ENCODE measurements around the gene CEP120. TPM values are rescaled to one million over a fixed set of nuclear protein-coding genes. Genes with fewer than 3 reads are reported as not detected.
"Not testable (repeated sequence)": the region's sequence is repeated elsewhere in the genome, so short reads cannot be mapped to it uniquely, and the experiment has no call there.

CEP120 gene
- total RNA-seq, result 29.8 and 32.5 TPM in 2 replicates

DNA sequence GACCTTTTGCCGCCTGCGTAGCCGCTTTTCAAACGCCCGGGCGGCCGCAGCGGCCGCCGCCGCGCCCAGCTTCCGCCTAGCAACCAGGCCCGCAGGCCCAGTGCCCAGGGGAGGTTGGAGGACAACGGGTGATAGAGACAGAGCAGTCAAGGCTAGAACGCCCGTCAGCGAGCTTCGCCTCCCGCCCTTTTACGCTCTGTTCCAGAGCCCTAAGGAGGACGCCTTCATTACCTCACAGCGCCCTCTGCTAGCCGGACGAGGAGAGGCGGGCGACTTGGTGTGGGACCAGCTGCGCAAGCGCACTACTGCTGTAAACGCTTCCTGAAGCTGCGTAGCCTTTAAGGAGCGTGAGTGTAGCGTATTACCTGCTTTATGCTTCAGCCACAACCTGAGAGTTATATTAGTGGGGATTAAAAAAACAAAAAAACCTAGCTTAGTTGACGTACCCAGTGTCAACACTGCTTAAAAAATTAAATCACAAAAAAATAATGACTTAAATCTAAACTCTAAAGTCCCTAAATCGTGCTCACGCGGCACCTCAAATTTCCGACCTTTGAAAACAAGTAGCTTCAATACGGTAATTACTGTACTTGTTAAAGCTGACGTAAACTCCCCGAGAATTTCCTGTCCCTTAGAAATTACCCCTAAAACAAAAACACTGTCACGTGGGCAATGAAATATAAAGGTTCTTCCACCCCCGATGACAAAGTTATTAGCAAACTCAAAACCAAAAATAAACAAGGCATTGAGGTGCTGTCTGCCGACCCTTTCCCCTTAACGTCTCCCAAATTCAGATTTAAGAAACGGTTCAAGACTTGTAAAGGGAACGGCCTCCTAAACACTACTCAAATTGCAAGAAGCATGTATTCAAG, at the start of gene CEP120:
Gene CEP120 (minus strand): TSS at position 126 of the 872 bp plus-strand sequence. CDS start 405 bp downstream, outside the sequence.
- no peak within 1 kb of the TSS for H3K4me3 Mint-ChIP-seq
- no peaks in the 10 kb centered on the region for H3K27me3 Mint-ChIP-seq (ENCODE audit: insufficient read depth)
- peak within 1 kb of the TSS; percentile 69 for H3K27ac Mint-ChIP-seq
- no peaks in the 10 kb centered on the region for H3K9me3 Mint-ChIP-seq
- peak; percentile 96 for DNase-seq (ENCODE audit: low spot score)
- peaks cover 20% of the 10 kb centered on the region for H3K4me1 Mint-ChIP-seq (ENCODE audit: low read depth)
- intact Hi-C loops (cut with micrococcal nuclease), result loop anchor here (1.0 to 10.0 kb wide), 8 partner anchors 16 to 649 kb away; partner anchors contain the start of genes CSNK1G3 and SNX2
- H3K36me3 Mint-ChIP-seq (ENCODE audit: low read depth), result peaks cover 8% of the 10 kb centered on the region

DNA sequence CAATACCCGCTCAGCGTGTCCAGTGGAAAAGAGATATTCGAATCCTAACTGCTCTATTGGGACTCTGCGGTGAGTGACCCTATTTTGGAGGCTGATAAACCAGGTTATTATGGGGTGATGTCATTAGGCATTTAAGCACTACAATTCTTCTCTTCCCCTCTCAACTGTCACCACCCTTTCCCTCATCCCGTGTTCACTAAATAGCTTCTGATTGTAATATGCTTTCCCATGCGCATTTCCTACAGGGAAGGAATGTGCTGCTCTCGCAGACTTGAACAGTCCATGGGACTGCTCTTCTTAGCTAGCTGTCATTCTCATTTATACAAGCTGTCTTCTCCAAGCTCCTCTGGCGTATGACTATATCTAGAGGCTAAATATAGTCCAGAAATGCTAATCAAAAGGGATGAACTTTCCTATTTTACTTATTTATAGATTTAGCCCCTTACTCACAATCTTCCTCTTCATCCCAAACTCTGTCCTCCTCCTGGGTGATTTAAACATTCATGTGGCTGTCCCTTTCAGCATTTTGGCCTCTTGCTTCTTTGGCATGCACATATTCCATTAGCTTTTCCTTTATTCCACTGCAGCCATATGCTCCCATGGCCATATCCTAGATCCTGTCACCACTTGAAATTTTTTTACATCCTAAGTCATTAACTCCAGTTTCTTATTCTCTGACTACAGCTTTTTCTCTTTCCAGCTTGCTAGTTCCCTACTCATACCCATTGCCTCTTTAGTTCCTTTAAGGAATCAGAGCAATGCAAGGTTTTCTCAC, 49.1 kb upstream of the CEP120 start:
- intact Hi-C loops (cut with micrococcal nuclease), result no loop called here
- no peaks in the 10 kb centered on the region for H3K36me3 Mint-ChIP-seq (ENCODE audit: low read depth)
- no peak for DNase-seq (ENCODE audit: low spot score)
- H3K27me3 Mint-ChIP-seq (ENCODE audit: insufficient read depth), result peaks cover 17% of the 10 kb centered on the region
- H3K4me1 Mint-ChIP-seq (ENCODE audit: low read depth), result no peaks in the 10 kb centered on the region
- no peak overlapping the region for H3K27ac Mint-ChIP-seq
- H3K9me3 Mint-ChIP-seq, result peaks cover 24% of the 10 kb centered on the region
- no peak overlapping the region for H3K4me3 Mint-ChIP-seq

DNA sequence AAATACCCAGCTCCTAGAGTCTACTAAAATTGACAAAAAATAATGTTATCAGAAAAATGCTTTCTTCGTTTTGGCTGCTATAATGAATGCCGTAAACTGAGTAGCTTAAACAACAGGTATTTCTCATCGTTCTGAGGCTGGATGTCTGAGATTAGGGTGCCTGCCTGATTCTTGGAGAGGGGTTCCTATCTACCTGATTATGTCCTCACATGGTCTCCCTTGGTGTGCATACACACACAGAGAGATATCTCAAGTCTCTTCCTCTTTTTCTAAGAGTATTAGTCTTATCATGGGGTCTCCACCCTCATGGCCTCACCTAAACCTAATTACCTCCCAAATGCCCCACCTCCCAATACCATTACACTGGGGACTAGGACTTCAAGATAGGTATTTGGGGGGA, 48.2 kb upstream of the CEP120 start:
- Mint-ChIP-seq H3K36me3 (ENCODE audit: low read depth) (no peaks in the 10 kb centered on the region), H3K4me1 (ENCODE audit: low read depth) (no peaks in the 10 kb centered on the region), H3K27ac (no peak overlapping the region), H3K9me3 (peaks cover 28% of the 10 kb centered on the region), H3K4me3 (no peak overlapping the region), H3K27me3 (ENCODE audit: insufficient read depth) (peaks cover 9% of the 10 kb centered on the region)
- intact Hi-C loops (cut with micrococcal nuclease), result no loop called here
- no peak for DNase-seq (ENCODE audit: low spot score)

DNA sequence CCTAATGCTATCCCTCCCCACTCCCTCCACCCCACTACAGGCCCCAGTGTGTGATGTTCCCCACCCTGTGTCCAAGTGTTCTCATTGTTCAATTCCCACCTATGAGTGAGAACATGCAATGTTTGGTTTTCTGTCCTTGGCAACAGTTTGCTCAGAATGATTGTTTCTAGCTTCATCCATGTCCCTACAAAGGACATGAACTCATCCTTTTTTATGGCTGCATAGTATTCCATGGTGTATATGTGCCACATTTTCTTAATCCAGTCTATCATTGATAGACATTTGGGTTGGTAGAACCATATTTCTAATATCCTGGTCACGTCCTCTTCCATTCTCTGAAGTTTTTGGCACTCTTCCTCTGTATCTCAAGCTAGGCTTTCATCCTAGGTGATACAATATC, 43.6 kb upstream of the CEP120 start:
- H3K36me3 Mint-ChIP-seq (ENCODE audit: low read depth); DNase-seq (ENCODE audit: low spot score); H3K27ac Mint-ChIP-seq; H3K4me1 Mint-ChIP-seq (ENCODE audit: low read depth); intact Hi-C loops (cut with micrococcal nuclease); H3K4me3 Mint-ChIP-seq; H3K27me3 Mint-ChIP-seq (ENCODE audit: insufficient read depth): not testable (repeated sequence)
- H3K9me3 Mint-ChIP-seq, result peaks cover 28% of the 10 kb centered on the region

DNA sequence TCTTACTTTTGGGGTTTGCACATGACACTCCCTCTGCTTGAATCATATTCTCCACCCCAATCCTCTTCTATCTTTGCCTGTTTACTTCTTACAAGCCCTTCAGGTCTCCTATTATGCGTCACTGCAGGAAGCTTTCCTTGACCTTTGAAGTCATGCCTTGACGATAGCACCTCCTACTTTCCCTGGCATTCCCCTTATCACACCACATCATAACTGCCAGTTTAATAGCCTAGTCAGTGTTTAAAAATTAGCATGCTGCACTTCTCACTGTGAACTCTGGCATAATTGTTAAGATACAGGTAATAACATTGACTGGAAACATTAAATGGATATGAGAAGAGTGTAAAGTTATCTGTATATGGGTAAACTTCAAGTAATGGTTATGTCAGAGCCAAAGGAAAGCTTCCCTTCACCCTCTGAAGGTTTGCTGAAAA, 37.1 kb upstream of the CEP120 start:
- H3K27me3 Mint-ChIP-seq (ENCODE audit: insufficient read depth), result no peaks in the 10 kb centered on the region

DNA sequence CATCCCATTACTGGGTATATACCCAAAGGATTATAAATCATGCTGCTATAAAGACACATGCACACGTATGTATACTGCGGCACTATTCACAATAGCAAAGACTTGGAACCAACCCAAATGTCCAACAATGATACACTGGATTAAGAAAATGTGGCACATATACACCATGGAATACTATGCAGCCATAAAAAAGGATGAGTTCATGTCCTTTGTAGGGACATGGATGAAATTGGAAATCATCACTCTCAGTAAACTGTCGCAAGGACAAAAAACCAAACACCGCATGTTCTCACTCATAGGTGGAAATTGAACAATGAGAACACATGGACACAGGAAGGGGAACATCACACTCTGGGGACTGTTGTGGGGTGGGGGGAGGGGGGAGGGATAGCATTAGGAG, 35.8 kb upstream of the CEP120 start:
- H3K9me3 Mint-ChIP-seq; H3K27ac Mint-ChIP-seq; DNase-seq (ENCODE audit: low spot score); H3K4me3 Mint-ChIP-seq; intact Hi-C loops (cut with micrococcal nuclease); H3K36me3 Mint-ChIP-seq (ENCODE audit: low read depth); H3K27me3 Mint-ChIP-seq (ENCODE audit: insufficient read depth): not testable (repeated sequence)
- H3K4me1 Mint-ChIP-seq (ENCODE audit: low read depth), result peaks cover 11% of the 10 kb centered on the region

More for the DNA sequence above, 37.1 kb upstream of the CEP120 start:
- H3K4me3 Mint-ChIP-seq, result peak overlapping the region; percentile 1
- H3K4me1 Mint-ChIP-seq (ENCODE audit: low read depth), result peaks cover 11% of the 10 kb centered on the region
- peaks cover 6% of the 10 kb centered on the region for H3K36me3 Mint-ChIP-seq (ENCODE audit: low read depth)
- H3K9me3 Mint-ChIP-seq, result peaks cover 4% of the 10 kb centered on the region
- DNase-seq (ENCODE audit: low spot score), result no peak
- peak overlapping the region; percentile 85 for H3K27ac Mint-ChIP-seq
- intact Hi-C loops (cut with micrococcal nuclease), result loop anchor here (1.0 kb wide), 5 partner anchors 12 to 89 kb away; partner anchors contain the start of genes CEP120 and CSNK1G3

DNA sequence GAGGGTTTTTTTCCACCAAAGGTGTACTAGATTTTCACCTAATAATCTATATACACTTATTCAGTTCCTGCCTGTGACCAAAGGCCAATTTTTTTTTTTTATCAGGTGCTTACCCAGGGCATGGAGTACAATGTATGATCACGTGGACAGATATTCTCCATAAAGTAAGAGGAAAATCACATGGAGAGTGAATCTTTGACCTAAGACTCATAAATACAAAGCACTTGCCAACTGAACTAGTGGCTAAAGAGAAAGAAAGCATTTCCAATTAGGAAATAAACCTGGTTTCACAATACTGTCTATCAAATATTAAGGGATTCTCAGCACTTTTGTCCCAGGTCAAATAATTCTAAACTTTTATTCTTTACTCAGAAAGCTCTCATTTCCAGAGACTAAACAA, 33.0 kb upstream of the CEP120 start:
- Mint-ChIP-seq H3K27me3 (ENCODE audit: insufficient read depth) (peaks cover 2% of the 10 kb centered on the region), H3K9me3 (peaks cover 4% of the 10 kb centered on the region), H3K27ac (no peak overlapping the region), H3K4me1 (ENCODE audit: low read depth) (peaks cover 11% of the 10 kb centered on the region), H3K36me3 (ENCODE audit: low read depth) (peaks cover 6% of the 10 kb centered on the region), H3K4me3 (no peak overlapping the region)
- DNase-seq (ENCODE audit: low spot score), result no peak
- intact Hi-C loops (cut with micrococcal nuclease), result no loop called here

DNA sequence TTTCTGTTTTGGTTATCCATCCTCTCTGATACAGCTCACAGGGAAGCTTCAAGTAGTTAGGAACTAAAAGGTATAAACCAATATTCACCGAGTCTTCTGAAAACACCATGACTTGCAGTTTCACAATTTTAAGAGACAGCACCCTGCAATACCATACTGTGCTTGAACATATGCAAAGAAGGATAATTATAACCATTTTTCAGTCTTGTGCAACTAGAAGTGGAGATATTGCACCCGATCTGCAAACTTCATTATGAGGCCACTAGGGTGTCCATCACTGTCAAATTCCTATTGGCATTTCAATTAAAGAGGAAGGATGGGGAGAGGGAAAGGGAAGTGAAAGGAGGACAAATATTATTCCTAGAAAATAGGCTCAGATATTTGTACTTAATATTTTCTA, 32.4 kb upstream of the CEP120 start:
- Mint-ChIP-seq H3K4me1 (ENCODE audit: low read depth) (peaks cover 9% of the 10 kb centered on the region), H3K4me3 (no peak overlapping the region), H3K27me3 (ENCODE audit: insufficient read depth) (peaks cover 2% of the 10 kb centered on the region), H3K36me3 (ENCODE audit: low read depth) (peaks cover 5% of the 10 kb centered on the region), H3K9me3 (peaks cover 4% of the 10 kb centered on the region), H3K27ac (no peak overlapping the region)
- intact Hi-C loops (cut with micrococcal nuclease), result no loop called here
- DNase-seq (ENCODE audit: low spot score), result no peak

DNA sequence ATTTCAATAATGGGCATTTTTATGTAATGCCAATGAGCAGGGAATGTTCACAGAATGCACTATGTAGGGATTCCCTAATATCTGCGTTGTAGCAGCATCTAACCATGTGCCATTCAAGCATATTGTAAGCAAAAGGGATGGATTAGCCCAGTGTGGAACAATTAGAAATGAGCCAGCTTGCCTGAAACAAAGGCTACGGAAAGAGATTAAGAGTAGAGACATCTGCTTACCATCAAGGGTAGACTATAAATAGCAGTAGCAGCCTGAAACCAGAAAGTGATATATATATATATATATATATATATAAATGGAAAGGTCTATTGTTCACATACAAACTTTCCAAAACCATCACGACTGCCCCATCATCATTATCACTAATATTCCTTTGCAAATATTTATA, 31.9 kb upstream of the CEP120 start:
- Mint-ChIP-seq H3K9me3 (peaks cover 2% of the 10 kb centered on the region), H3K36me3 (ENCODE audit: low read depth) (peaks cover 1% of the 10 kb centered on the region), H3K4me3 (no peak overlapping the region), H3K27me3 (ENCODE audit: insufficient read depth) (peaks cover 4% of the 10 kb centered on the region), H3K4me1 (ENCODE audit: low read depth) (peaks cover 5% of the 10 kb centered on the region), H3K27ac (no peak overlapping the region)
- intact Hi-C loops (cut with micrococcal nuclease), result no loop called here
- no peak for DNase-seq (ENCODE audit: low spot score)

DNA sequence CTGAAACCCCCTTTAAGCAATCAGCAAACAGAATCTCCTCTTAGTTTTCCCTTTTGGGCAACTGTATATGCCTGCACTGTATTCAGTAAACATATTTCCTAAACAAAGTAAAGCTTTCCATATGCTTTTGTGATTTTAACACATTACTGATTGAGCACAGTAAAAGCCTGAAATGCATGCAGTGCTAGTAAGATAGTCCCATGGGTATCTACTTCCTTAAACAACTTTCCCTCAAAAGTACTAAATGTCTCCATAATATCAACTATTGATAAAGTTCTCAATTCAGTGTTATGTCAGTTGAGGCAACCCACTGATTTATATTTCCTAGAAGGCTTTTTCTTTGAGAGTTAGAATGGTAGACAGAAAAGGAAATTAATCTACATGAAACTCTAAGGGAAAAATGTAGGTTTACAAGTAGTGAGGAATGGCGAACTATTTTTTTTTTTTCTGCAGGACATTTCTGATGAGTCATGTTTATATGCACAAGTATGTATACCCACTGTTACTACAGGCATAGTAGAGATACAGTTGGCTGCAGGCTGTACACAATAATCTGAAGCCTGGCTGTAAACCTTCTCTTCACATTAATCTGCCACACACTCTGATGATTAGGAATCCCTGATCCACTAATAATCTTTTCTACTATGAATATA, 31.2 kb upstream of the CEP120 start:
- no peak overlapping the region for H3K27ac Mint-ChIP-seq
- H3K27me3 Mint-ChIP-seq (ENCODE audit: insufficient read depth), result peaks cover 5% of the 10 kb centered on the region
- H3K4me3 Mint-ChIP-seq, result no peak overlapping the region
- no peaks in the 10 kb centered on the region for H3K36me3 Mint-ChIP-seq (ENCODE audit: low read depth)
- intact Hi-C loops (cut with micrococcal nuclease), result no loop called here
- no peak for DNase-seq (ENCODE audit: low spot score)
- H3K4me1 Mint-ChIP-seq (ENCODE audit: low read depth), result peaks cover 9% of the 10 kb centered on the region
- no peaks in the 10 kb centered on the region for H3K9me3 Mint-ChIP-seq

DNA sequence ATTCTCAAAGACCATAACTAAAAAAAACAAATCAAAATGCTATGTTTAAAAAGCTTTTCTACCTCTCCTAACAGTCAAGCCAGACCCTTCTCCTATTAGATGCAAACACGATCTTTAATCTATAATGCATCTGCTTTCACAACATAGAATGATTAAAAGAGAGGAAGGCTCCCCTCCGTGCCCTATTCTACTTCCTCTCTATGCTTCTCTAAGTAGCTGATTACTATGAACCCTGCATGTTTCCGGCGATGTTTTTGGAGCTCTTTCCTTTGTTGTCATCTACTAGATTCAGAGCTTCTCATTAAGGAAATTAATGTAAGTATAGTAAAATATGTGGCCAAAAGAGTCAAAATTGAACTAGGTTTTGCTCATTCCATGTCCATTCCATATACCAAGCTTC, 29.2 kb upstream of the CEP120 start:
- no peak for DNase-seq (ENCODE audit: low spot score)
- Mint-ChIP-seq H3K4me3 (no peak overlapping the region), H3K36me3 (ENCODE audit: low read depth) (no peaks in the 10 kb centered on the region), H3K27me3 (ENCODE audit: insufficient read depth) (peaks cover 5% of the 10 kb centered on the region), H3K9me3 (no peaks in the 10 kb centered on the region), H3K27ac (no peak overlapping the region), H3K4me1 (ENCODE audit: low read depth) (peaks cover 28% of the 10 kb centered on the region)
- intact Hi-C loops (cut with micrococcal nuclease), result no loop called here

DNA sequence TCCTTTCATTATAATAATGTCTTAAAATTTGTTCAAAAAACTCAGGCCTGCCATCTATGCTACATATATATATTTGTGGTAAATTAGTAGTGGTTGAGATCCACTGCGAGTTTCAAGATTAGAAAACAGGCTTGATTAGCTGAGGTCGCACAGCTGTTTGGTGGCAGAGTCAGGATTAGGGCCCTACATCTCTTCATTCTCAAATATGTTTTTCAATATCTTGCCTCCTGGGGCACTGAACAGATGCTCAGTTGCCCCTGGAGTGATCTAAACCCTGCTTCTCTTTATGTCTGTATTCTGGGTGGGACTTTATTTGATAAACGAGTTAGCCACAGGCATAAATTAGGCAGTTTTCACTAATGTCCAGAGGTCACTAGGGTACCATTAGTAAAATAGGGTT, 27.8 kb upstream of the CEP120 start:
- intact Hi-C loops (cut with micrococcal nuclease), result no loop called here
- Mint-ChIP-seq H3K4me3 (no peak overlapping the region), H3K27me3 (ENCODE audit: insufficient read depth) (peaks cover 5% of the 10 kb centered on the region), H3K27ac (no peak overlapping the region), H3K9me3 (no peaks in the 10 kb centered on the region), H3K36me3 (ENCODE audit: low read depth) (no peaks in the 10 kb centered on the region), H3K4me1 (ENCODE audit: low read depth) (peaks cover 32% of the 10 kb centered on the region)
- no peak for DNase-seq (ENCODE audit: low spot score)
